ENCODE measurements around the gene KCNT1. TPM values are rescaled to one million over a fixed set of nuclear protein-coding genes. Genes with fewer than 3 reads are reported as not detected.
"Not testable (repeated sequence)": the region's sequence is repeated elsewhere in the genome, so short reads cannot be mapped to it uniquely, and the experiment has no call there.

The KCNT1 gene
- 10 to 100 TPM in 3 of 10 donors, 1 to 10 TPM in 7; 2.8 to 13.6 (median 7.2) TPM for polyA plus RNA-seq (ENCODE audit: insufficient read length in 10 of 10)
- long read RNA-seq, donor 1: 0 reads
- long read RNA-seq, donor 2: 0 reads
- long read RNA-seq, donor 3: 0 reads
- long read RNA-seq, donor 4: 0 reads
- long read RNA-seq, donor 5: 0 reads
- long read RNA-seq, donor 6: 0 reads
- long read RNA-seq, donor 7, partial matches to known transcripts: 0 of 1 reads
- long read RNA-seq, donor 7, other reads (novel, unspliced or antisense): 0 of 1 reads
- long read RNA-seq, donor 8: 0 reads
- long read RNA-seq, donor 9: 0 reads

DNA sequence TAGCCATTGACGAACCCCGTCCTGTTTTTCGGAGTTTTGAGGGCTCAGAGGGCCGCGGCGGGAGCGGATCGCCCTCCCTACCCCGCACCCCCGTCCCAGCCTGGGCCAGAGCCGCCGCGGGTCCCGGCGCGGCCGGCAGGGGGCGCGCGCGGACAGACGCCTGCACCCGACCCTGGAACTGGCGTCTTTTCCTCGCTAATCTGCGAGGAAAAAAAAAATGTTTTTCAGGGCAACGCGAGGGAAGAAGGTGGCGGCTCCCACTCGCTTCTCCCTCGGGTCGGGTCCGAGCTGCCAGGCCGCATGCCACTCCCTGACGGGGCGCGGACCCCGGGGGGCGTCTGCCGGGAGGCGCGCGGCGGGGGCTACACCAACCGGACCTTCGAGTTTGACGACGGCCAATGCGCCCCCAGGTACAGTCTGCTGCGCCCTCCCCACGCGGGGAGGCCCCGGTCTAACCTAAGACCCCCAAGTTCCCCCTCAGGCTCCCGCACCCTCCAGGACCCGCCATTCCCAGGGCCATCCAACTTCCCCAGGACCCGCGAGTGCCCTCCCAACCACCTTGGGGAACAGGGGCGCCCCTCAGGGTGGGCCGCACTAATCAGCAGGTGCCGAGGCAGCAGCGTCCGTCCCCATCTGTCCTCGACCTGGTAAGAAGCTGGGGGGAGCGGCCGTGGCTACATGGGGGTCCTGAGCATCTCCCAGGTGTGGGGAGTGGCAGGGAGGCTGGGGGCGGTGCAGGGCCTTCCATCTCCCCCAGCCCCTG, at the start of gene KCNT1:
KCNT1 (plus strand) TSS at position 227 of the 763 bp plus-strand sequence; CDS start at position 301, 74 bp downstream.
- DNase-seq: peak in 2 of 3 donors; percentile 63 to 84

DNA sequence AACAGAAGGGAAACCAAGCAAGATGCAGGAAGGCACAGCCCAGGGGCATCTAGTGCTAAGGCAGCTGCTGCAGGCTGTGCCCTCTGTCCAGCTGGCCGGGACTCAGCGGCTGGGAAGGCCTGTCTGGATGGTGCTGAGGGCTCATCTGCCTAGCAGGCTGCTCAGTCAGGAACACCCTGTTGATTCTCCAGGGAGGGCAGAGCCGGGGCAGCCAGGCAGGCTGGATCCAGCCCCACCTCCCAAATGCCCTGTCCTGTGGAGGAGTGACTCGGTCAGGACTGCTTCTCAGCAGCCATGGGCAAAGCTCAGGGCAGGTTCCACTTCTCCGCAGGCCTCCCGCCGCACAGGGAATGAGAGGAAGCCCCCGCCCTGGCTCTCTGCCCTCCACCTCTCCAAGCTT, 46.7 kb upstream of the KCNT1 start:
- DNase-seq: no peak

- no peak for DNase-seq
These were observed 44.6 kb upstream of the KCNT1 start for GRCh38 chr9:135657416-135657815.

DNA sequence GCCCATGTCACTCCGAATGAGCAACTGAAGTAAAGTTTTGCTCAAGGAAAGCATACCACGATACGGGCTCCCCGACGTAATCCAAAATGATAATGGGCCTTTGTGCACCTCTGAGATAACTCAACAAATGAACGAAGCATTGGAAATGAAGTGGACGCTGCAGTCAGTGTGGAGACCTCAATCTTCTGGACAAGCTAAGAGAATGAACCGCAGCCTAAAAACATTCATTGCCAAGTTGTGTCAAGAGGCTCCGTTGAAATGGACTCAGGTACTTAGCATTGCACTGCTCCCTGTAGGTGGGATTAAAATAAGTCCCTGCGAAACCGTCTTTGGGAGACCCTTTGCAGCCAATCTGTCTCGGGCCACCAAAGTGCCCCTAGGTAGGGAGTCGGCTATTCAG, 42.7 kb upstream of the KCNT1 start:
- no peak for DNase-seq

DNA sequence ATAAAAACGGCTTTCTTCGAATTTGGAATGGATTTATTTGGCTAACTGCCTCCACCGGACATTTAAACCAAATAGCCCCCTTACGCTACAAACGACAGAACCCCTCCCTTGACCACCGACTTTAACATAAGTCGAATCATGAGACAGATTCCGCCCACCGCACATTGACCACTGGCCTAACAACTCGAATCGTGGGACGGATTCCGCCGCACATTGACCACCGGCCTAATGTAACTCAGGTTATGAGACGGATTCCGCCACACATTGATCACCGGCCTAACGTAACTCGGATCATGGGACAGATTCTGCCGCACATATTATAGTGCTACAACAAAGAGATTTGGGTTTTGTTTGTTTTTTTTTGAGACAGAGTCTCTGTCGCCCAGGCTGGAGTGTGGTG, 41.6 kb upstream of the KCNT1 start:
- DNase-seq: no peak

GRCh38 chr9:135661816-135662560, 40.0 kb upstream of the KCNT1 start:
- DNase-seq: peak; percentile 10 to 60 (median 23)

- peak; percentile 40 to 85 (median 81) for DNase-seq
These were observed 39.1 kb upstream of the KCNT1 start, which contains the start of gene LCN9 for GRCh38 chr9:135662758-135663450. Gene LCN9, plus strand, starts transcription at chr9:135663309. Its CDS starts 13 bp downstream, at chr9:135663322.

GRCh38 chr9:135663451-135663770, 38.6 kb upstream of the KCNT1 start:
- no peak for DNase-seq

DNA sequence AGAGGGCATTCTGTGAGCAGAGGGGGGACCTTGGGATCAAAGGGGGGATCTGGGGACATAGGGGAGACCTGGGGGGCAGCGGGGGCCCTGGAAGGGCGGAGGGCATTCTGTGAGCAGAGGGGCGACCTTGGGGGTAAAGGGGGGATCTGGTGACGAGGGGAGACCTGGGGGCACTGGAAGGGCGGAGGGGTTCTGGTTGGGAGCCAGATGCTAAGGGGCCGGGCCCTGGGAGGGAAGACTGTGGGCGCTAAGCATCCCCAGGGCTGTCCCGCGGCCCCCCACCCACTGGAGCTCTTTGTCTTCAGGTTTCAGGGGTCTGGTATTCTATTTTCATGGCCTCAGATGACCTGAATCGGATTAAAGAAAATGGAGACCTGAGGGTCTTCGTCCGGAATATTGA, 38.1 kb upstream of the KCNT1 start:
- no peak for DNase-seq

- no peak for DNase-seq
These were observed 37.7 kb upstream of the KCNT1 start for GRCh38 chr9:135664266-135664665.

GRCh38 chr9:135664801-135665794, 36.9 kb upstream of the KCNT1 start:
- DNase-seq: no peak

- DNase-seq: no peak
These were observed 36.2 kb upstream of the KCNT1 start for GRCh38 chr9:135665795-135666189.

- no peak for DNase-seq
These were observed 35.2 kb upstream of the KCNT1 start for GRCh38 chr9:135666534-135667462.

DNA sequence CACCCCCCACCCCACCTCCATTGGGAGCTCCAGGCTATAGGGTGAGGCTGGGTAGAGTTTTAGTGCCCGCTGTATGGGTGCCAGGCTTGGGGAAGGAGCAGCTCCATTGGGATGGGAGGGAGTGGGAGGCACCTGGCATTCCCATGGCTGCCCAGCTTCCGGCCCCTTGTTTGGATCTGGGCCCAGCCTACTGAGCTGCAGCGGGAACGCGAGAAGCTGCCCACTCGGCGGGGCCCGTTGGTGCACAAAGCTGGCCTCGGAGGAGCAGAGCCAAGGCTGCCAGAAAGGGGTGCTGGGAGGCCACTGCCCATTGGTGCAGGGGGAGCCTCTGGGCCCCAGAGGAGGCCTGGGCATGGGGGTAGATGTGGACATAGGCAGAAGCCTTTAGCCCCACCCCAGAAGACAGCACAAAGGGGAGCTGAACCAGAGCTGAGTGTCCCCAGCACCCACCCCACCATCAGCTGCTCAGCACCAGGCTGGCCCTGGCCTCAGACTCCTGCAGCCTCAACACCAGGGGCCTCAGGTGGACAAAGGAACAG, 34.5 kb upstream of the KCNT1 start:
- DNase-seq: no peak

GRCh38 chr9:135669018-135669417, 33.0 kb upstream of the KCNT1 start:
- not testable (repeated sequence) for DNase-seq

- no peak for DNase-seq
These were observed 32.2 kb upstream of the KCNT1 start for GRCh38 chr9:135669616-135670285.

- no peak for DNase-seq
These were observed 31.0 kb upstream of the KCNT1 start for GRCh38 chr9:135670721-135671590.

Measured in muscle of back (tissue), 13 donors.